GM19455 (cell line): ENCODE measurements around the gene FOXRED1.
"Not testable (repeated sequence)": the region's sequence is repeated elsewhere in the genome, so short reads cannot be mapped to it uniquely, and the experiment has no call there.

ENCODE experiments used
- ATAC-seq: cut with Tn5 transposase; IDR thresholded peaks from one replicate; pipeline ENCODE4 v1.9.1; 2021; ENCODE audit not compliant: unreplicated experiment

Gene FOXRED1

GRCh38 chr11:126268708-126269579 is at the start of gene FOXRED1, which contains the start of gene SRPRA:
Gene FOXRED1, plus strand, starts transcription at chr11:126269154. Its CDS starts 53 bp downstream, at chr11:126269207.
Gene SRPRA, minus strand, starts transcription at chr11:126268895. Its CDS starts 91 bp downstream, at chr11:126268804.
- peak; percentile 99 for ATAC-seq

- no peak for ATAC-seq
These were observed 49.4 kb upstream of the FOXRED1 start for GRCh38 chr11:126219547-126219946.

DNA sequence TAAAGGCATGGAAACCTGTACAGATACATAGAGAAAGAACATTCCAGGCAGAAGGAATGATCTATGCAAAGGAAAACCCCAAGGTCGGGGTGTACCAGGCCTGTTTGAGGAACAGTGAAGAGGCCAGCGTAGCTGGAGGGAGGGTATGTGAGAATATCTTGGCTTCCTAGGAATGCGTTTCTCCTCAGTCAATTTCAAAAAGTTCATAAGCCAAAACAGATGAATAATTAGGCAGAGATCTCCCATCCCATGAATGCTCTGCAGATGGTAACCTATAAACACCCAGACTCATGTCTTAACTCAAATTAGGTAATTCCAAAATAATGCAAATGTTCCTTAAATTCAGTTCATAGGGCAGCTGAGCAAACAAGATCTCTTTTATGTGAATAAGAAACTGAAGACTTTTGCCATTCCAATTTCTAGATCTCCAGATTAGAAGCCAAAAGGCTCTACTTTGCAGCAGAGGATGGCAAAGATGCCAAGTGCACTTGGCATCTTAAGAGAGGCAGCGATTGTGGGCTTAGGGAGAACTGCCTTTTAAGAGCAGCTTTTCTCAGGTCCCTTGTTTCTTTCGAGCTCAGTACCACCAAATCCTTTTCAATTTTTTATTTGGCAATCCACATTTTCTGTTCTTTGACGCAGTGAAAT is 44.2 kb upstream of the FOXRED1 start:
- ATAC-seq, result no peak

DNA sequence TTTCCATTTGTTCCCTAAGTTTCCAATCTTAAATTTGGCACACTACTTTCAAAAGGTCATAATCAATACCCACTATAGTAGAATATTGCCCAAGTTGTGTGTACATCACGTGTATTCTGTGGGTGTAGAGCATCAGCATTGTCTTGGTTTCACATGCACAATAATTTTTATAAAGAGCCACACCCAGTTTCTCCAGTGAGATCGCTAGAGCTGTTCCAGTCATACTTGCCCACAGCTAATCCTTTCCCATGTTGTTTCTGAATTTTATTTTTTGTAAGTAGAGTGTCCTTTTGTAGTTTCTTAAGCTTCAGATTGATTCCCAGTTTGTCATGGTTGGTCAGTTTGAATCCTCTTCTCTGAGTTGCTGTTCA is 43.7 kb upstream of the FOXRED1 start:
- ATAC-seq, result no peak

DNA sequence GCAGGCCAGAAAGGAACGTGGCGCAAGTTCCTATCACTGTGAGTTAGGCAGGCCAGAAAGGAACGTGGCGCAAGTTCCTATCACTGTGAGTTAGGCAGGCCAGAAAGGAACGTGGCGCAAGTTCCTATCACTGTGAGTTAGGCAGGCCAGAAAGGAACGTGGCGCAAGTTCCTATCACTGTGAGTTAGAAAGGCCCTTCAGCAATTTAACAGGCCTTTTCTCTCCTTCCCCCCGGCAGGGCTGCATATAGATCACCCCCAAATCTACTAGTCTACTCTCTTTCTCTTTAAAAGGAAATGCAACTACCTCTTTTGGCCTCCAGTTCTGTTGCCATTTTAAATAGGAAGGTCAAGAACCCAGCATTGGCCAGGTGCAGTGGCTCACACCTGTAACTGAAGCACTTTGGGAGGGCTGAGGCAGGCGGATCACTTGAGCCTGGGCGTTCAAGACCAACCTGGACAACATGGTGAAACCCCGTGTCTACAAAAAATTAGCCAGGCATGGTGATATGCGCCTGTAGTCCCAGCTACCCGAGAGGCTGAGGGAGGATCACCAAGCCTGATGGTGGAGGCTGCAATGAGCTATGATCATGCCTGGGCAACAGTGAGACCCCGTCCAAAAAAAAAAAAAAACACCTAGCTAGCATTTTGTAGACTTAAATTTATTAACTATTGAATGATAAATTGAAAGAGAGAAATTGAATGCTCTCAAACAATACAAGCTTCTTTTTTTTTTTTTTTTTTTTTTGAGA is 42.4 kb upstream of the FOXRED1 start:
- no peak for ATAC-seq

DNA sequence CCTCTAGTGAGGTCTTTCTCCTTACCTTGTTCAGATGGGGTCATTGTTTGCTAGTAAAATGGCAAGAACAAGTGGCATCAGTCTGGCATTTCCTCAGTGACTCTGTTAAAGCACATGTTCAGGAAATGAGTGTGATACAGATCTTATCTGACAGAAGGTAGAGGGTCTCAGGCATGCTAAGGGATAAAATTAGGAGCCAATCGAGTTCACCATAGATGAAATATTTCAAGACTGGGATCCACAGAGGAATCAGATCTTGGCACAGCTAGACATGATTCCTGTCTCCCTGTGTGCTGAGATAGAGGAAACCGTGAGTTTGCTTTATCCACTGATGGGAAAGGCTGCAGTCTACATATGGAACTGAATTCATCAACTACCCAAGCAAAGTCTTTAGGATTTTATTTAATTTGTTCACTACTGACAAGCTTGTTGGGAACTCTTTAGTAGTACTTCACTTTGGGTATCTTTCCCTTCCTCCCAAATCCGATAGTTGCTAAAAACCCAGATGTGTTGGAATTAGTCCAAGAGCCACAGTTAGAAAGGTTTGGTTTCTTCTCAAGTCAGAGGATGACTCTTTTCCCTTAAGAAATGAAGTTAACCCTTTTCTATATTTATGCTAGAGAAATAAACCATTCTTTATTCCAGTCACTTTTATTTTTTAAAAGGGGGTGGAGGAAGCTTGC is 39.0 kb upstream of the FOXRED1 start:
- ATAC-seq, result no peak

DNA sequence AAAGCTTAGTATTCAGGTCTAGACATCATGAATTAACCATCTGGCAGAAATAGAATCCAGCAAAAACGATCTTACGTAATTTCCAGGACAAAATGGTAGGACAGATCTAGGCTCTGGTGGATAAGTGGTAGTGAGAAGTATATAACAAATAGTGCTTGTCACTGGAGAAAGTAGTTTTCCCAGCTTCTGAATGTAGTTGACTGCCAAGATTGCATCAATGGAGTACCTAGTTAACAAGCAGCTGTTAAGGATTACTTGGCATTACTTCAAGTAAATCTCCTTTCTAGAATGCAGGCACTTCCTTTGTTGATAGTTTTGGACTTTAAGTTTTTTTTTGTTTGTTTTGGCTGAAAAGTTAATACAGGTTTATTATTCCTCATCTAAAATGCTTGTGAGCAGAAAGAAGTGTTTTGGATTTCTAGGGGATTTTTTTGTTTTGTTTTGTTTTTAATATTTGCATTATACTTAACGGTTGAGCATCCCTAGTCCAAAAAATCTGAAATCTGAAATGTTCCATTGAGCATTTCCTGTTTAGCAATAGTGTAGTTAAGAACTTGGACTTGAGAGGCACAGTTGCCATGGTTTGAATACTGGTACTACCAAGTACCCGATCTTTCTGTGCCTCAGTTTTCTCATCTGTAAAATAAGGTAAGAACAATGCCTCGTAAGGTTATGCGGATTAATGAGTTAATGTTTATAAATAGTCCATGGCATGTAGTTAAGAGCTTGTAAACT is 37.1 kb upstream of the FOXRED1 start:
- no peak for ATAC-seq

GRCh38 chr11:126232683-126233082 is 36.3 kb upstream of the FOXRED1 start:
- ATAC-seq, result no peak

DNA sequence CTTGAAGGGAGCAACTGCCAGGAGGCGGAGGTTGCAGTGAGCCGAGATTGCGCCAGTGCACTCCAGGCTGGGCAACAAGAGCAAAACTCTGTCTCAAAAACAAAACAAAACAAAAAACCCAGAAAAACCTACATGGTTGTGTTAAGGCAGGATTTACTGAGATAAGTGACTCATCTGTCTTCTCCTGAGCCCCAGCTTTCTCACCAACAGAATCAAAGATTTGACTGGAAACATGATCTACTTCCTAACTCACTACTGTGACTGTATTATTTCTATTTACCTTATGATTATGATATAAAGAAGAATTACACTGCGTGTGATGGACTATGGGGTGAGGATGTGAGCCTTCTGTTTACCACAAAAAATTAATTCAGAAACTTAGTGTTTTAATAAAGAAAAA is 35.6 kb upstream of the FOXRED1 start:
- no peak for ATAC-seq

- no peak for ATAC-seq
These were observed 22.3 kb upstream of the FOXRED1 start for GRCh38 chr11:126246636-126247035.

- ATAC-seq, result no peak
These were observed 15.7 kb upstream of the FOXRED1 start for GRCh38 chr11:126253265-126253664.

GRCh38 chr11:126254819-126255218 is 14.1 kb upstream of the FOXRED1 start:
- ATAC-seq, result no peak

DNA sequence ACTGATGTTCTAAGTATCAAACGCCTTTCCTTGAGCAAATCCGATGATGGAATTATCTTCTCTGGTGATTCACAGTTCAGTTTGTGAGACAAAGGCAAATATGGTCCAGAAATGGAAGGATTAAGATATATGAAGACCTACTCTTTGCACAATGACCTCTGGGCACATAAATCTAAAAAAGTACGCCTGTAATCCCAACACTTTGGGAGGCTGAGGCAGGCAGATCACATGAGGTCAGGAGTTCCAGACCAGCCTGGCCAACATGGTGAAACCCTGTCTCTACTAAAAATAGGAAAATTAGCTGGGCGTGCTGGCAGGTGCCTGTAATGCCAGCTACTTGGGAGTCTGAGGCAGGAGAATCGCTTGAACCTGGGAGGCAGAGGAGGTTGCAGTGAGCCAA is 13.4 kb upstream of the FOXRED1 start:
- ATAC-seq, result not testable (repeated sequence)

GRCh38 chr11:126256216-126256615 is 12.7 kb upstream of the FOXRED1 start:
- ATAC-seq, result no peak

GRCh38 chr11:126257144-126257543 is 11.8 kb upstream of the FOXRED1 start:
- ATAC-seq, result no peak

- ATAC-seq, result no peak
These were observed 11.2 kb upstream of the FOXRED1 start for GRCh38 chr11:126257764-126258163.

DNA sequence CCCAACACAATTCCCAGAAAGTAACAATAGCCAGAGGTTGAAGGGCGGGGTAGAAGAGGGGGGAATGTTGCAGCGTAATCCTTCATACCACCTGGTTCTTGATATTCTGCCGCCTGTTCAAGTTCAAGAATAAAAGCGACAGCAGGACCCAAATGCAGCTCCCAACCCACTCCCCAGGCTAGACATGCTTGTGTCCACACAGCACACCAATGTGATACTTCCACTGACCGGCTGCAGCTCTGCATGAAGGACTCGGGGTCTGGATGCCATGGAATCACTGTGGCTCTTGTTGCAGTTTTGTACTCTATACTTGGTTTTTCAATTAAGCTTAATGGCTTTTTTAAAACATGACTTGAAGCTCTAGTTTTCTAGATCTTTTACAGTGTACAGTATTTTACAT is 6.7 kb upstream of the FOXRED1 start:
- ATAC-seq, result no peak

DNA sequence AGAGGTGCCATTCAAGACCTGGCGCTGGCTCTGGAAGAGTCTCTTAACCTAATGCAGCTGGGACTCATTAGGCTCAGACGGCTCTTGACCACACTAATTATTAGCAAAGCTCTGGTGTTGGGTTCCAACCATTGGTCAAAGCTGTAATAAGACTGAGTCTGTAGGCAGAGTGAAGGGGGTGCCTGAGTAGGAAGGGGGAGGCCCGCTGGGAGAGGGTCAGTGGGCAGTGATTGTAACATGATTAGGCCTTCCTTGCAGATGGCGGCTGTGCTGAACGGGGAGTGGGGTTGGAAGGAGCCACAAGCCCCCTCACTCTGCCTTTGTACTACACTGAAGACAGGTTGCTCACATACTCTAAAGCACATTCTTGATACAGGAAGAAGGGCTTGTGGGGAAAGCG is 5.5 kb upstream of the FOXRED1 start:
- ATAC-seq, result no peak

DNA sequence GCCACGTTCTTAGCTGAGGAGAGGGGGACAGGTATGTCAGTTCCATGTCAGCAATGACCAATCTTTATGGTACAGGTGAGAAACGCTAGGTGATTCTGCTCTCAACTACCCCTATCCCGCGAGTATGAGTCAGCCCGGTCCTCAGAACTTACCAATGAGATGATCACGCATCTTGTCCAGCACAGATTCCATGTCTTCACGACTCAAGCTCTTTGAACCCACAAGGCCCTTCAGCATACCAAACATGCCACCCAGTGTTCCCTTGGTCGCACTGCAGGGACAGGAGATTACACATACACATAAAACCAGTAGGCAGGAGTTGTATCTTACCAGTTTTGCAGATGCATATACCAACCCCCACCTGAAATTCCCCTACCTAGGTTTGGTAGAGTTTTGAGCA is 3.1 kb upstream of the FOXRED1 start:
- no peak for ATAC-seq

GRCh38 chr11:126267650-126268049 is 1.3 kb upstream of the FOXRED1 start:
- ATAC-seq, result no peak
